NCI-H187 (cell line): ENCODE results near the gene ICE1.
A peak's percentile ranks its signal among the peaks of the same experiment; 100 is the strongest.
"Not testable (repeated sequence)": the region's sequence is repeated elsewhere in the genome, so short reads cannot be mapped to it uniquely, and the experiment has no call there.

Experiments used
- DNase-seq, 2 experiments: peaks; one replicate each; lab custom pipeline; 2025; lab: John Stamatoyannopoulos, UW

Gene ICE1

GRCh38 chr5:5453131-5453530 lies 30.7 kb downstream of the ICE1 start:
- DNase-seq: no peak

GRCh38 chr5:5454391-5454790 lies 31.9 kb downstream of the ICE1 start:
- DNase-seq: no peak

- no peak for DNase-seq
Observed at GRCh38 chr5:5456858-5457257, 34.4 kb downstream of the ICE1 start.

- DNase-seq: no peak
Observed at GRCh38 chr5:5460311-5460710, 37.8 kb downstream of the ICE1 start.

- DNase-seq: no peak
Observed at GRCh38 chr5:5461012-5461411, 38.5 kb downstream of the ICE1 start.

- no peak for DNase-seq
Observed at GRCh38 chr5:5464036-5464715, 41.7 kb downstream of the ICE1 start.

- DNase-seq: no peak
Observed at GRCh38 chr5:5466227-5466626, 43.8 kb downstream of the ICE1 start.

GRCh38 chr5:5467737-5468136 lies 45.3 kb downstream of the ICE1 start:
- no peak for DNase-seq

GRCh38 chr5:5470933-5471332 lies 48.5 kb downstream of the ICE1 start:
- no peak for DNase-seq

GRCh38 chr5:5473226-5473625 lies 50.7 kb downstream of the ICE1 start:
- no peak for DNase-seq

- DNase-seq: no peak
Observed at GRCh38 chr5:5474961-5475360, 52.5 kb downstream of the ICE1 start.

- no peak for DNase-seq
Observed at GRCh38 chr5:5475975-5476374, 53.5 kb downstream of the ICE1 start.

GRCh38 chr5:5479578-5479977 lies 57.1 kb downstream of the ICE1 start:
- not testable (repeated sequence) for DNase-seq

- no peak for DNase-seq
Observed at GRCh38 chr5:5480481-5481111, 58.1 kb downstream of the ICE1 start.

- DNase-seq: no peak
Observed at GRCh38 chr5:5481206-5481605, 58.7 kb downstream of the ICE1 start.

- no peak for DNase-seq
Observed at GRCh38 chr5:5481633-5482032, 59.2 kb downstream of the ICE1 start.

GRCh38 chr5:5483350-5483749 lies 60.9 kb downstream of the ICE1 start:
- no peak for DNase-seq

- no peak for DNase-seq
Observed at GRCh38 chr5:5483880-5484598, 61.6 kb downstream of the ICE1 start.

- DNase-seq: no peak
Observed at GRCh38 chr5:5486122-5486521, 63.6 kb downstream of the ICE1 start.

- no peak for DNase-seq
Observed at GRCh38 chr5:5487585-5488360, 65.3 kb downstream of the ICE1 start.

GRCh38 chr5:5490774-5491347 lies 68.4 kb downstream of the ICE1 start:
- peak; percentile 31 to 78 for DNase-seq
